Neural crest cell (in vitro differentiated cells): Measurements from ENCODE around the gene LRGUK. TPM values are rescaled to one million over a fixed set of nuclear protein-coding genes. Genes with fewer than 3 reads are reported as not detected.

ENCODE experiments used
- DNase-seq: peaks from one replicate; pipeline ENCODE4 v3.0.0; 2021; ENCODE audit warnings: low read depth, mixed read lengths, low spot score
- H3K27ac Mint-ChIP-seq: one replicate; pipeline ENCODE4 v1.8.0; 2021; ENCODE audit warnings: mild to moderate bottlenecking, mixed read lengths; ENCODE audit not compliant: unreplicated experiment
- H3K27me3 Mint-ChIP-seq: 2 replicates; pipeline ENCODE4 v1.8.0; 2021; ENCODE audit warnings: low read depth, mild to moderate bottlenecking, mixed read lengths
- H3K36me3 Mint-ChIP-seq: 2 replicates; pipeline ENCODE4 v1.8.0; 2021; ENCODE audit warnings: low read depth, mild to moderate bottlenecking, mixed read lengths
- H3K4me1 Mint-ChIP-seq: 2 replicates; pipeline ENCODE4 v1.8.0; 2021; ENCODE audit warnings: mixed read lengths
- H3K4me3 Mint-ChIP-seq: one replicate; pipeline ENCODE4 v1.8.0; 2021; ENCODE audit warnings: mild to moderate bottlenecking, mixed read lengths
- H3K9me3 Mint-ChIP-seq: 2 replicates; pipeline ENCODE4 v1.8.0; 2021; ENCODE audit warnings: mixed read lengths
- CTCF ChIP-seq: fragments of 200-600 bp; sonication (generic); conservative IDR thresholded peaks from 2 replicates; pipeline ENCODE4 v1.5.0; 2021; ENCODE audit warnings: antibody characterized with exemption, mild to moderate bottlenecking
- total RNA-seq: library from RNA; stranded (reverse); gene quantifications from 2 replicates; pipeline ENCODE4 v1.2.1, GENCODE V29; 2021

The LRGUK gene
- total RNA-seq, 1 donor from 2014 or later, result 1.0 TPM

GRCh38 chr7:134084488-134085144 is 42.5 kb upstream of the LRGUK start:
- no peaks in the 10 kb centered on the region for H3K4me1 Mint-ChIP-seq
- no peaks in the 10 kb centered on the region for H3K27me3 Mint-ChIP-seq
- H3K9me3 Mint-ChIP-seq, result peaks cover 25% of the 10 kb centered on the region
- no peak overlapping the region for H3K4me3 Mint-ChIP-seq
- H3K36me3 Mint-ChIP-seq, result peaks cover 27% of the 10 kb centered on the region
- no peak for TF ChIP-seq CTCF
- no peak for DNase-seq
- H3K27ac Mint-ChIP-seq, result no peak overlapping the region

- Mint-ChIP-seq H3K9me3 (peaks cover 29% of the 10 kb centered on the region), H3K27me3 (no peaks in the 10 kb centered on the region), H3K4me3 (no peak overlapping the region), H3K27ac (no peak overlapping the region), H3K4me1 (no peaks in the 10 kb centered on the region), H3K36me3 (peaks cover 30% of the 10 kb centered on the region)
- DNase-seq, result no peak
- TF ChIP-seq CTCF, result no peak
Measured at GRCh38 chr7:134085311-134085710, 41.8 kb upstream of the LRGUK start.

- DNase-seq, result no peak
- Mint-ChIP-seq H3K4me1 (no peaks in the 10 kb centered on the region), H3K27ac (no peak overlapping the region), H3K9me3 (peaks cover 25% of the 10 kb centered on the region), H3K36me3 (peaks cover 36% of the 10 kb centered on the region), H3K27me3 (no peaks in the 10 kb centered on the region), H3K4me3 (no peak overlapping the region)
- no peak for TF ChIP-seq CTCF
Measured at GRCh38 chr7:134086998-134087735, 40.0 kb upstream of the LRGUK start.

GRCh38 chr7:134088199-134088598 is 38.9 kb upstream of the LRGUK start:
- Mint-ChIP-seq H3K4me1 (no peaks in the 10 kb centered on the region), H3K9me3 (peaks cover 32% of the 10 kb centered on the region), H3K27ac (no peak overlapping the region), H3K4me3 (no peak overlapping the region), H3K36me3 (peaks cover 44% of the 10 kb centered on the region), H3K27me3 (no peaks in the 10 kb centered on the region)
- DNase-seq, result no peak
- TF ChIP-seq CTCF, result no peak

GRCh38 chr7:134089446-134089845 is 37.7 kb upstream of the LRGUK start:
- no peak for TF ChIP-seq CTCF
- H3K4me3 Mint-ChIP-seq, result no peak overlapping the region
- H3K4me1 Mint-ChIP-seq, result no peaks in the 10 kb centered on the region
- H3K36me3 Mint-ChIP-seq, result peaks cover 44% of the 10 kb centered on the region
- DNase-seq, result no peak
- peaks cover 40% of the 10 kb centered on the region for H3K9me3 Mint-ChIP-seq
- no peak overlapping the region for H3K27ac Mint-ChIP-seq
- H3K27me3 Mint-ChIP-seq, result no peaks in the 10 kb centered on the region
